ENCODE results near the gene KAZN.
A peak's percentile ranks its signal among the peaks of the same experiment; 100 is the strongest.

Gene KAZN

DNA sequence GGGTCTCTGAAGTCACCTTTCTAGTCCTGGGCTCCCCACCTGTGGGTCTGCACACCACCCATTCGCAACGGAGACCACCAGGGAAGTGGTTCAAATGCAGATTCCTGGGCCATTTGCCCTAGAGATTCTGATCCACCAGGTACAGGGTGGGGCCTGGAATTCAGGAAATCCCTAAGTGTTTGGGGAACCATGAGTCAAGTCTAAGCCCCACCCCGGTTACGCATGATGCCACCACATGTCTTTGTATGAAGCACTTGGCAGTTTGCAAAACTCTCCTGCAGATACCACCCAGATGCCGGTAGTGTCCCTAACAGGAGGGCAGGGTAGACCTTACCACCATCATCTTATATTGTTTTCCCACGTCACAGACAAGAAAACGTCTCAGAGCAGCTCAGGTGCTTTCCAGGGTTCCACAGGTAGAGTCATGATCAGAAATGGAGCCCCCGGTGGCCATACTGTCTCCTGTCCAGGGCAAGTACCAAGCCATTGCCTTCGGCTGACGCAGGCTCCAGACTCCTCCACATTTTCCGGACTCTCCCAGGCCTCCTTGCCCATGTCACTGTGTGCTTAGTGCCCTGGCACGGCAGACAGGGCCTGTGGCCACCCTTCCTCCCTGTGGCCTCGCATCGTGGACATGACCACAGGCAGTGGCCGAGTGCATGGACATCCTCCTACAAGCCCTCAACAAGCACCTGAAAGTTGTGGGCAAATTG, 465.9 kb downstream of the KAZN start:
- DNase-seq (ENCODE audit: low read depth): no peak

GRCh38 chr1:15065291-15065690, 466.8 kb downstream of the KAZN start:
- DNase-seq (ENCODE audit: low read depth): no peak

- no peak for DNase-seq (ENCODE audit: low read depth)
Measured at GRCh38 chr1:15065736-15066135, 467.3 kb downstream of the KAZN start.

DNA sequence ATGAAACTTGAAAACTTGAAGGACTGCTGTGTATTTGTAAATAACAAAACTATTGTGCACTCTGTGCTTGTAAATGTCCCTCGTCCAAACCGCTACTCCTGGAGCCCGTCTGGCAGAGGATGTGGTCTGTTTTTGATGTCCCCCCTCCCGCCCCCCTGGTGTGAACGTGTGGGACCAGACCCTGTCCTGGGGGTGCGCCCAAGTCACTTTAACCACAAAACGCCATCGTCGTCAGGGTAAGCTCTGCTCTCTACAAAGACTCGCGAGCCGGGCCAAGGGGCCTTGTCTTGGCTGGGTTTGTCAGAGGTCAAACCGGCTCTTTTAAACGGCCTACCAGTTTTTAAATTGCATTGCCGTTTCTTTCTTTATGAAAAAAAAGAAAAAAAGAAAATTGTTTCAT, 467.7 kb downstream of the KAZN start:
- DNase-seq (ENCODE audit: low read depth): no peak

GRCh38 chr1:15067148-15067547, 468.7 kb downstream of the KAZN start:
- no peak for DNase-seq (ENCODE audit: low read depth)

DNA sequence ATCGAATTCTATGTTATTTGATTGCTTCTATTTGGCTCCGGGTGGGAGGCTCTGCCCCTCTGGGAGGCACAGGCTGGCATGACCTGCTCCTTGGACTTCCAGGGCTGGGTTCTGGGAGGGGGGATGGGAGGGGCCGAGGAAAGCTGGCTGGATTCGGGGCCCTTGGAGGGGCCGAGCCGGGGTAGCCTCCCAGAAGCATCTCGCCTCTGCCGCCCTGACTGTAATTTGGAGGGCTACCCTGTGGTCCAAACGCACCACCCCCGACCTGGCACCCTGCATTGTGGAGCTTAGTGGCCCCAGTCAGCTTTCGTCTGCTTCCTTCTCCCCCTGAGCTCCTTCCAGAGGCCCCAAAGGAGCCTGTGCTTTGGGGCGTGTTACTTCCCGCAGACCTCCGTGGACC, 469.7 kb downstream of the KAZN start:
- no peak for DNase-seq (ENCODE audit: low read depth)

DNA sequence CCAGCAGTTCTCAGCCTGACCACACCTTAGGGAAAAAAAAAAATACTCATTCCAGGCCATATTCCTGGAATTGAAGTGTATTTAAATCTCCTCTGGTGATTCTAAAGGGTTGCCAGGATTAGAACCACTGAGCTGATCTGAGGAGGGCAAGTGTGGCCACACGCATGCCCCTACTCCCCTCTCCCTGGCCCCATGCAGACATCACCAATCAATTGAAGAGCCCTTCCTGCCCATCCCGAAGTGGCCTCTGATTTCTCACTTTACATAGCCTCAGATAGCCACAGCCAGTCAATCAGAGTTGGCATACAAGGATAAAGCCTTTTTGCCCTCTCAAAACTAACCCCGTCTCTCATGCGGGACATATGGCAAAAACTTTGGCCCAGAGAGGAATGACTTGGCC, 470.5 kb downstream of the KAZN start:
- no peak for DNase-seq (ENCODE audit: low read depth)

GRCh38 chr1:15070145-15070748, 471.8 kb downstream of the KAZN start:
- DNase-seq (ENCODE audit: low read depth): no peak

GRCh38 chr1:15071936-15072335, 473.5 kb downstream of the KAZN start:
- DNase-seq (ENCODE audit: low read depth): no peak

DNA sequence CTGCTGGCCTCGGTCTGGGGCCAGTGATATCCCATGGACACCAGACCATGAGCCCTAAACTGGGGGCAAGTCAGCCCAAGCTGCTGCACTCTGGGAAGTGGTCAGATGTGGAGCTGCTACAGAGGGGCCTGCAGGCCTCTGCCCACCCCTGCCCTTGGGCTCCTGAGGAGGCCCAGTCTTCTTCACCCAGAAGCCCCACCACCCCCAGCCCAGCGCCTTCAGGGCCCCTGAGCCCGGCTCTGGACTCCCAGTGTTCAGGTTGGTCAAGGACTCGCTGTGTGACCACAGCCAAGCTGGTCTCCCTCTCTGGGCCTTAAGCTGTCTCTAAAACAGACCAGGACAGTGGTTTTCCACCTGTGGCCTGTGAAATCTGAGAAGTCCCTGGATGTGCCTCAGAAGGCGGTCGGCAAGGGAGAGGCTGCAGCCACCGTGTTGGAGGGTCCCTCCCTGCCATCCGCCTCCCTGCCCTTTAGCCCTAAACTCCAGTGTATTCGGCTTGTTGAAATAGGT, 475.4 kb downstream of the KAZN start:
- DNase-seq (ENCODE audit: low read depth): no peak

DNA sequence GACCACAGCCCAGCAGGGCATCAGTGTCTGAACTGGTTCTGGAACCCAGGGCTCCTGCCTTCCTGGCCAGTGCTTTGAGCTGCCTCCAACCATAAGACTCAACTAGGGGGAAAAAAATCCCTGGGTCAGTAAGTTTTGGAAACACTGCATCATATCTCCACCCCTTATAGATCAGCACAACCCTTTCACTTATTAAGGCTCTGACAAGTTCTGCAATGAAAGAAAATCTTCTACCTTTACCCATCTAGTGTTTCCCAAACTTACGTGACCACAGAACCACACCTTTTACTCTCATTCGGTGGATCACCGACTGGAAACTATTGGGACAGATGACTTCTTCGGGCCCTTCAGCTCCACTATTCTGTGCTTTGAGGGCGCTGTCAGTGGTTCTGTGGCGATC, 476.7 kb downstream of the KAZN start:
- no peak for DNase-seq (ENCODE audit: low read depth)

GRCh38 chr1:15075817-15076216, 477.3 kb downstream of the KAZN start:
- no peak for DNase-seq (ENCODE audit: low read depth)

GRCh38 chr1:15076807-15077206, 478.3 kb downstream of the KAZN start:
- DNase-seq (ENCODE audit: low read depth): no peak

GRCh38 chr1:15077384-15077783, 478.9 kb downstream of the KAZN start:
- DNase-seq (ENCODE audit: low read depth): no peak

- DNase-seq (ENCODE audit: low read depth): no peak
Measured at GRCh38 chr1:15080328-15081007, 482.0 kb downstream of the KAZN start.

DNA sequence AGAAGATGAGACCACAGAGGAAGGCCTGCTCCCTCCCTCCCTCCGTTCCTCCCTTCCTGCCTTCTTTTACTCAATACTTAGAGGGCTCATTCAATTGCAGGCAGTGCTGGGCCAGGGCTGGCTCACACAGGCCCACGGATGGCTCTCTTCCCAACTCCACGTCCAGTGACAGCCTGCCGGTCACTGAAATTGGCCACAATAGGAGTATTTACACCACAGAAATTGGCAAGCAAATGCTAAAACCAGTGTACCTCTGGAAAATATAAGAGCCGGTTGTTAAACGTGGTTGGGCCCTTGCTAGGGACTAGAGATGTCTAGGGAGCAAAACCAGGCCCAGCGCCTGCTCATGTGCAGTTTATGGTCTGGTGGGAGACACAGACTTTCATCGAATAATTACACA, 482.6 kb downstream of the KAZN start:
- DNase-seq (ENCODE audit: low read depth): no peak

DNA sequence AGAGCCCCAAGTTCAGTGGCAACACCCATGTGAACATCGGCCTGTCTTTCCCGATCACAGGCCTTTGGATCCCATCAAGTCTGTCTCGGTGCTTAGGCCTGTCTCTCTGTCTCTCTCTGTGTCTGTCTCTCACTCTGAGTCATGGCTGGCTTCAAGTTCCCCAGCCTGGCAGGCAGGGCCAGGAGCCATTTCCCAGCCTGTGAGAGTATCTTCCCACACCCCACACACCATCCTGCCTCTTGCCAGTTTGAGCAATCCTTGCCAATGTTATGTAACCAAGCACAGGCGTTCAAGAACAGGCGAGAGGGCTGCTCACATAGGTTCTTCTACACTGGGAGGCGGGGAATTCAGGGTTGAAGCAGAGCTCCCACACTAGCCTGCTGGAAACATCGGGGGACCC, 485.1 kb downstream of the KAZN start:
- peak; percentile 54 for DNase-seq (ENCODE audit: low read depth)

DNA sequence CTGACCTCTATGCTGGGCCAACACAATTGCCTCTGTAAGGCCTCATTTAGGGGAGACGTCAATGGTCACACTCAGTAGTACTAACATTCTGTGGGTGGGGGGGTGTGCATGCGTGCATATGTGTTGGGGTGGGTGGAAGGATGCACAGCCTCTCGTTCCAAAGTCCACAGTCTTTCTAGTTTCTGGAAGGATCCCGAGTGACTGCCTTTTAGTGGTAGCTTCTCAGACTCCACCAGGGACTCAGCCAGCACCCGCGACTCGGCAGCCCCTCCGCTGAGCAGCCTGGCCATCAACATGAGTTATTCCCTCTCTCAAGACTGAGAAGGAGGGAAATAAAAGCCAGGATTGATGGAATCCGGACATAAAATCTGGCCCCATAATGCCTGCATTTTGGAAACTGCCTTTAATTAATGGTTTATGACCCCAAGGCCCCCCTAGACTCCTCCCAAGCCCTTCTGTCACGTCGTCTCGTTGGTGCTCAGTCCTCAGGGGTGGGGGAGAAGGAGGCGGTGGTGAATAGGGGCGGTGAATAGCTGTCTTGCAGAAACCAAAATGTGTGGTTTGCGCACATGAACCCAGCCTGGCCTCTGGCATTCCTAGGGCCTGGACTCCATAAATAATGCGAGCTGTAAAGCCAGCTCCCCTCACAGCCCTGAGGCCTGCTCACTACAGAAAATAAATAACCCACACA, 489.9 kb downstream of the KAZN start:
- peak; percentile 52 for DNase-seq (ENCODE audit: low read depth)

GRCh38 chr1:15089258-15089992, 490.9 kb downstream of the KAZN start:
- peak; percentile 64 for DNase-seq (ENCODE audit: low read depth)

DNA sequence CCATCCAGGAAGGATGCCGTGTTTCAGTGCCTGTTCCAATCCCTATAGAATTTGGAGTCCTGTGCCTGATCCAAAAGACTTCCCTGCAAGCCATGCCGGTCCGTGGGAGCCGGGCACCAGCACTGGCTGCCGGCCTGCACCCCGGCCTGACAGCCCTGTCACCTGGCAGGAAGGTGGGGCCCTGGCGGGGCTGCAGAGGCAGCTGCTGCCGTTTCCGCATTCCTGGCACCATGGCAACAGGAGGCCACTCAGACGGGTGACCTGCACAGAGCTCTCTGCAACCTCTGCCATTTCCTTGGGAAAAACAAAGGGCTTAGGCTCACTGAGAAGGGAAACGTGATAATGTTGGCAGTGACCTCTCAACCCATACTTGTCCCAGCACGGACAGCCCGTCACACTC, 491.9 kb downstream of the KAZN start:
- DNase-seq (ENCODE audit: low read depth): no peak

DNA sequence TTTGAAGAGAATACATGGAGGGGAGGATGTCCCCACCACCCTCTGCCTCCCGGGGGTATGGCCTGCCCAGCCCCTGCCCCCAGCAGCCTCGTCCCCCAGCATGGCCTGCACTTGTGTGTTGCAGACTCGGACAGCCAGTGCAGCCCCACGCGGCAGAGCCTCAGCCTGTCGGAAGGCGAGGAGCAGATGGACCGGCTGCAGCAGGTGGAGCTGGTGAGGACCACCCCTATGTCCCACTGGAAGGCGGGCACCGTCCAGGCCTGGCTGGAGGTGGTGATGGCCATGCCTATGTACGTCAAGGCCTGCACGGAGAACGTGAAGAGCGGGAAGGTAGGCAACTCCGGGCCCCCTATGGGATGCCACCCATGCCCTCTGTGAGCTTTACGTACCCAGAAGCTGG, 495.6 kb downstream of the KAZN start:
- DNase-seq (ENCODE audit: low read depth): no peak
